HepG2 (cell line): Measurements from ENCODE around the gene NUBP2. TPM values are rescaled to one million over a fixed set of nuclear protein-coding genes. Genes with fewer than 3 reads are reported as not detected.

Experiments used
- ATF4 ChIP-seq, 2 experiments: fragments of 450-650 bp in 1 of 2; sonication (generic) in 1 of 2; formaldehyde crosslinking; IDR thresholded peaks; 2 replicates each; pipeline versions ENCODE4 v1.5.0 to v1.8.0; 2020 to 2022; ENCODE audit warnings: mild to moderate bottlenecking in 1 of 2, missing genetic modification reagents in 1 of 2
- CAMTA2 ChIP-seq: sonication (generic); formaldehyde crosslinking; IDR thresholded peaks from 2 replicates; pipeline ENCODE4 v1.4.0; 2020; ENCODE audit warnings: mild to moderate bottlenecking, missing genetic modification reagents, borderline replicate concordance
- CBFB ChIP-seq: sonication (generic); formaldehyde crosslinking; IDR thresholded peaks from 2 replicates; pipeline ENCODE4 v1.4.0; 2020; ENCODE audit warnings: missing genetic modification reagents
- HMG20B ChIP-seq: conservative IDR thresholded peaks from 2 replicates; pipeline ENCODE4 v1.6.1; 2016; ENCODE audit warnings: missing genetic modification reagents, missing compliant biosample characterization
- HMGA1 ChIP-seq: sonication (generic); formaldehyde crosslinking; conservative IDR thresholded peaks from 2 replicates; pipeline ENCODE4 v1.4.0; 2020; ENCODE audit warnings: missing genetic modification reagents
- MIER3 ChIP-seq: IDR thresholded peaks from 2 replicates; pipeline ENCODE4 v1.6.1; 2016; ENCODE audit warnings: missing compliant biosample characterization, borderline replicate concordance
- MYPOP ChIP-seq: sonication (generic); formaldehyde crosslinking; IDR thresholded peaks from 2 replicates; pipeline ENCODE4 v1.8.1; 2023; ENCODE audit warnings: mild to moderate bottlenecking, moderate library complexity, missing genetic modification reagents
- NFYB ChIP-seq: sonication (generic); formaldehyde crosslinking; IDR thresholded peaks from 2 replicates; pipeline ENCODE4 v1.4.0; 2020; ENCODE audit warnings: missing genetic modification reagents
- PRDM4 ChIP-seq: sonication (generic); formaldehyde crosslinking; IDR thresholded peaks from 2 replicates; pipeline ENCODE4 v1.9.0; 2021; ENCODE audit warnings: missing genetic modification reagents, borderline replicate concordance
- PTBP1 ChIP-seq: fragments of 200-400 bp; formaldehyde crosslinking; IDR thresholded peaks from 2 replicates; pipeline ENCODE4 v1.6.1; 2018; ENCODE audit warnings: low read length, low read depth; ENCODE audit not compliant: poor library complexity, severe bottlenecking
- RFXANK ChIP-seq: IDR thresholded peaks from 2 replicates; pipeline ENCODE4 v1.6.1; 2016
- SMARCC2 ChIP-seq: fragments of 450-650 bp; IDR thresholded peaks from 2 replicates; pipeline ENCODE4 v1.6.1; 2017; ENCODE audit warnings: antibody characterized with exemption, mild to moderate bottlenecking
- SRSF9 ChIP-seq: fragments of 200-400 bp; formaldehyde crosslinking; IDR thresholded peaks from 2 replicates; pipeline ENCODE4 v1.6.1; 2018; ENCODE audit warnings: borderline replicate concordance, mild to moderate bottlenecking, low read depth, low read length; ENCODE audit not compliant: insufficient read depth, poor library complexity, severe bottlenecking
- TIGD3 ChIP-seq: sonication (generic); formaldehyde crosslinking; IDR thresholded peaks from 2 replicates; pipeline ENCODE4 v1.5.1; 2020; ENCODE audit warnings: mild to moderate bottlenecking, missing genetic modification reagents, borderline replicate concordance
- ZMYM3 ChIP-seq: sonication (generic); formaldehyde crosslinking; IDR thresholded peaks from 2 replicates; pipeline ENCODE4 v1.5.1; 2020; ENCODE audit warnings: mild to moderate bottlenecking, missing genetic modification reagents
- ZNF572 ChIP-seq: sonication (generic); formaldehyde crosslinking; IDR thresholded peaks from 2 replicates; pipeline ENCODE4 v1.5.1; 2020; ENCODE audit warnings: mild to moderate bottlenecking, missing genetic modification reagents
- ZNF576 ChIP-seq: sonication (generic); formaldehyde crosslinking; IDR thresholded peaks from 2 replicates; pipeline ENCODE4 v1.4.0; 2020; ENCODE audit warnings: mild to moderate bottlenecking, missing genetic modification reagents
- ZNF639 ChIP-seq: conservative IDR thresholded peaks from 2 replicates; pipeline ENCODE4 v1.6.1; 2018; ENCODE audit warnings: missing genetic modification reagents
- ZNF678 ChIP-seq: sonication (generic); formaldehyde crosslinking; IDR thresholded peaks from 2 replicates; pipeline ENCODE4 v1.4.0; 2020; ENCODE audit warnings: mild to moderate bottlenecking, missing genetic modification reagents
- ZNF703 ChIP-seq: sonication (generic); formaldehyde crosslinking; IDR thresholded peaks from 2 replicates; pipeline ENCODE4 v1.5.1; 2020; ENCODE audit warnings: missing genetic modification reagents, mild to moderate bottlenecking, moderate library complexity, borderline replicate concordance
- ZSCAN22 ChIP-seq: sonication (generic); formaldehyde crosslinking; IDR thresholded peaks from 2 replicates; pipeline ENCODE4 v1.4.0; 2020; ENCODE audit warnings: mild to moderate bottlenecking, missing genetic modification reagents
- polyA plus RNA-seq, 8 experiments: library from polyadenylated mRNA; depleted of rRNA in 3 of 8; stranded (reverse) in 7 of 8; unstranded in 1 of 8; fragments of >200 nt; fragmentation: Illumina TruSeq in 4 of 8; extraction: Trizol in 4 of 8; gene quantifications; 2 replicates each; pipeline versions ENCODE4 v1.2.1 to v1.2.3, GENCODE V29; 2011 to 2016; ENCODE audit warnings: low read depth in 4 of 8, missing spikeins in 1 of 8, mixed read lengths in 1 of 8; ENCODE audit not compliant: insufficient read depth in 1 of 8
- total RNA-seq, 5 experiments: library from RNA; depleted of rRNA; stranded (reverse); fragments of >200 nt; fragmentation: Illumina TruSeq; extraction: Trizol; gene quantifications; 2 replicates each; pipeline ENCODE4 v1.2.3, GENCODE V29; 2016; ENCODE audit warnings: low read depth in 1 of 5

Gene NUBP2
- total and polyA plus RNA-seq, 2 of the 13 experiments (the other 11 are each of a cell fraction or from before 2014, with no cell fraction given): 25.7 to 61.5 TPM

- TF ChIP-seq ZNF678 (CRISPR knock-in tag) (0 out of 2 replicates have a peak, but pooled peaks have one; percentile 23), CAMTA2 (CRISPR knock-in tag) (peak; percentile 77; the same call in 1 of the 2 replicates), ZNF703 (CRISPR knock-in tag) (peak; percentile 90), HMGA1 (CRISPR knock-in tag) (no peak), ZNF576 (no peak), TIGD3 (CRISPR knock-in tag) (no peak), HMG20B (peak; percentile 14; the same call in 1 of the 2 replicates), NFYB (peak; percentile 95), CBFB (CRISPR knock-in tag) (peak; percentile 77; the same call in 1 of the 2 replicates), PTBP1 (no peak), ZSCAN22 (peak; percentile 51; the same call in 1 of the 2 replicates), SMARCC2 (no peak), RFXANK (CRISPR knock-in tag) (peak; percentile 87), ZNF639 (CRISPR knock-in tag) (peak; percentile 89), MYPOP (CRISPR knock-in tag) (peak; percentile 97), SRSF9 (no peak), ATF4 (CRISPR knock-in tag; IDR thresholded peaks at IDR 0.05) (peak in 1 of 2 experiments; percentile 49; a peak in 1 of 4 replicates), MIER3 (CRISPR knock-in tag) (peak; percentile 63; the same call in 1 of the 2 replicates), PRDM4 (CRISPR knock-in tag) (no peak), ZMYM3 (CRISPR knock-in tag) (peak; percentile 55), ZNF572 (CRISPR knock-in tag) (peak; percentile 89; the same call in 1 of the 2 replicates)
Observed at GRCh38 chr16:1826691-1827573, 44.2 kb downstream of the NUBP2 start, which contains the start of the genes FAHD1 and HAGH (continued).
